DOHH2 (cell line): ENCODE results near the gene TTC23L.
"Not testable (repeated sequence)": the region's sequence is repeated elsewhere in the genome, so short reads cannot be mapped to it uniquely, and the experiment has no call there.

Experiments used
- H3F3A ChIP-seq: fragments of 200-600 bp; sonication (generic), shearing (Covaris generic); 2 replicates; pipeline ENCODE4 v1.6.0; 2016; ENCODE audit warnings: antibody characterized with exemption, mild to moderate bottlenecking; ENCODE audit not compliant: control insufficient read depth, insufficient read depth
- H3K27ac ChIP-seq: fragments of 200-600 bp; sonication (generic); 2 replicates; pipeline ENCODE4 v1.5.1; 2014; ENCODE audit warnings: low read depth, mild to moderate bottlenecking, low read length, moderate library complexity
- H3K27me3 ChIP-seq: fragments of 200-600 bp; sonication (generic); 2 replicates; pipeline ENCODE4 v1.6.1; 2014; ENCODE audit warnings: mild to moderate bottlenecking, low read length, mixed read lengths; ENCODE audit not compliant: control insufficient read depth
- H3K36me3 ChIP-seq: fragments of 200-600 bp; sonication (generic); 2 replicates; pipeline ENCODE4 v1.6.1; 2014; ENCODE audit warnings: mild to moderate bottlenecking, low read length, moderate library complexity, mixed read lengths; ENCODE audit not compliant: control insufficient read depth
- H3K4me1 ChIP-seq: fragments of 200-600 bp; sonication (generic); 2 replicates; pipeline ENCODE4 v1.6.1; 2014; ENCODE audit warnings: mild to moderate bottlenecking, low read length, mixed read lengths; ENCODE audit not compliant: control insufficient read depth
- H3K4me2 ChIP-seq: fragments of 200-600 bp; sonication (generic); 2 replicates; pipeline ENCODE4 v1.6.0; 2014; ENCODE audit warnings: mild to moderate bottlenecking, low read length, moderate library complexity
- H3K4me3 ChIP-seq: fragments of 200-600 bp; sonication (generic); 2 replicates; pipeline ENCODE4 v1.5.1; 2014; ENCODE audit warnings: mild to moderate bottlenecking, low read length, mixed read lengths
- H3K79me2 ChIP-seq: fragments of 200-600 bp; sonication (generic); 2 replicates; pipeline ENCODE4 v1.6.1; 2014; ENCODE audit warnings: mild to moderate bottlenecking, low read length, mixed read lengths; ENCODE audit not compliant: control insufficient read depth
- H3K9me2 ChIP-seq: fragments of 200-600 bp; sonication (generic); replicated peaks from 2 replicates; pipeline ENCODE4 v1.6.1; 2014; ENCODE audit warnings: mild to moderate bottlenecking, low read length, mixed read lengths; ENCODE audit not compliant: control insufficient read depth
- H3K9me3 ChIP-seq: fragments of 200-600 bp; sonication (generic); 2 replicates; pipeline ENCODE4 v1.6.1; 2014; ENCODE audit warnings: antibody characterized with exemption, low read length, mixed read lengths; ENCODE audit not compliant: control insufficient read depth, insufficient read depth
- H4K20me1 ChIP-seq: fragments of 200-600 bp; sonication (generic); 2 replicates; pipeline ENCODE4 v1.6.0; 2014; ENCODE audit warnings: low read depth, mild to moderate bottlenecking, antibody characterized with exemption, low read length, moderate library complexity; ENCODE audit not compliant: control insufficient read depth, insufficient read depth
- CTCF ChIP-seq: fragments of 200-600 bp; sonication (generic); IDR thresholded peaks from one replicate; pipeline ENCODE4 v1.5.1; 2014; ENCODE audit warnings: antibody characterized with exemption, mild to moderate bottlenecking, low read depth, low read length; ENCODE audit not compliant: poor library complexity, severe bottlenecking
- EZH2phosphoT487 ChIP-seq: fragments of 200-600 bp; sonication (generic); IDR thresholded peaks from 2 replicates; pipeline ENCODE4 v1.6.1; 2017; ENCODE audit warnings: borderline replicate concordance, mild to moderate bottlenecking, antibody characterized with exemption, low read length, moderate library complexity, mixed read lengths

Gene TTC23L

GRCh38 chr5:34919077-34919476 is 80.1 kb downstream of the TTC23L start:
- peaks cover 93% of the 10 kb centered on the region for H3K79me2 ChIP-seq
- H3K27me3 ChIP-seq: no peaks in the 10 kb centered on the region
- no peak overlapping the region for H3K4me3 ChIP-seq
- peaks cover 94% of the 10 kb centered on the region for H3K36me3 ChIP-seq
- H3F3A ChIP-seq: peaks cover 26% of the 10 kb centered on the region
- no peaks in the 10 kb centered on the region for H3K9me2 ChIP-seq
- no peak for TF ChIP-seq CTCF
- TF ChIP-seq EZH2phosphoT487: no peak
- no peaks in the 10 kb centered on the region for H3K9me3 ChIP-seq
- H3K27ac ChIP-seq: no peak overlapping the region
- peaks cover 16% of the 10 kb centered on the region for H3K4me1 ChIP-seq
- H3K4me2 ChIP-seq: no peak overlapping the region
- no peaks in the 10 kb centered on the region for H4K20me1 ChIP-seq

- H3K4me3 ChIP-seq, H4K20me1 ChIP-seq, H3K9me2 ChIP-seq, H3K27ac ChIP-seq, H3K4me2 ChIP-seq, H3K9me3 ChIP-seq, H3K27me3 ChIP-seq: not testable (repeated sequence)
- H3K4me1 ChIP-seq: peaks cover 20% of the 10 kb centered on the region
- peaks cover 94% of the 10 kb centered on the region for H3K36me3 ChIP-seq
- peaks cover 64% of the 10 kb centered on the region for H3F3A ChIP-seq
- H3K79me2 ChIP-seq: peaks cover 55% of the 10 kb centered on the region
Measured at GRCh38 chr5:34923256-34923655, 84.3 kb downstream of the TTC23L start.

GRCh38 chr5:34923694-34924461 is 84.9 kb downstream of the TTC23L start:
- Histone ChIP-seq H3K4me1 (peaks cover 26% of the 10 kb centered on the region), H3K4me3 (no peak overlapping the region), H3K27me3 (no peaks in the 10 kb centered on the region), H3K27ac (no peak overlapping the region), H3F3A (peaks cover 70% of the 10 kb centered on the region), H3K9me2 (no peaks in the 10 kb centered on the region), H3K9me3 (no peaks in the 10 kb centered on the region), H3K79me2 (peaks cover 49% of the 10 kb centered on the region), H4K20me1 (no peaks in the 10 kb centered on the region), H3K36me3 (peaks cover 88% of the 10 kb centered on the region), H3K4me2 (no peak overlapping the region)
- TF ChIP-seq CTCF (no peak), EZH2phosphoT487 (no peak)

- Histone ChIP-seq H3K4me1 (peaks cover 27% of the 10 kb centered on the region), H3F3A (peaks cover 68% of the 10 kb centered on the region), H3K36me3 (peaks cover 82% of the 10 kb centered on the region)
Measured at GRCh38 chr5:34924462-34924765, 85.5 kb downstream of the TTC23L start.

More at GRCh38 chr5:34924462-34924765, 85.5 kb downstream of the TTC23L start:
- Histone ChIP-seq H3K27me3 (no peaks in the 10 kb centered on the region), H4K20me1 (no peaks in the 10 kb centered on the region), H3K9me3 (no peaks in the 10 kb centered on the region), H3K9me2 (no peaks in the 10 kb centered on the region), H3K4me2 (no peak overlapping the region), H3K4me3 (no peak overlapping the region), H3K27ac (no peak overlapping the region), H3K79me2 (peaks cover 44% of the 10 kb centered on the region)
- TF ChIP-seq CTCF: no peak
- no peak for TF ChIP-seq EZH2phosphoT487
